Occipital lobe (tissue), 2 donors: ENCODE data around the gene COG1. TPM values are rescaled to one million over a fixed set of nuclear protein-coding genes. Genes with fewer than 3 reads are reported as not detected.
"Not testable (repeated sequence)": the region's sequence is repeated elsewhere in the genome, so short reads cannot be mapped to it uniquely, and the experiment has no call there.

Experiments
- DNase-seq: peaks from one replicate; lab custom pipeline; 2025; lab: John Stamatoyannopoulos, UW
- total RNA-seq: library from RNA; depleted of rRNA; stranded (reverse); fragments of >200 nt; gene quantifications from one replicate; pipeline ENCODE4 v1.2.3, GENCODE V29; 2014

COG1 gene
- total RNA-seq: 19.3 TPM

GRCh38 chr17:73192894-73193701 is at the start of gene COG1:
COG1 (plus strand) TSS chr17:73193055; CDS start chr17:73193070, 15 bp downstream.
- peak; percentile 70 for DNase-seq

GRCh38 chr17:73144209-73144608 is 48.6 kb upstream of the COG1 start:
- not testable (repeated sequence) for DNase-seq

- DNase-seq: no peak
These were observed 47.2 kb upstream of the COG1 start for GRCh38 chr17:73145641-73146040.

GRCh38 chr17:73147791-73148190 is 45.1 kb upstream of the COG1 start:
- DNase-seq: not testable (repeated sequence)

- DNase-seq: no peak
These were observed 44.1 kb upstream of the COG1 start for GRCh38 chr17:73148540-73149334.

GRCh38 chr17:73150622-73151300 is 42.1 kb upstream of the COG1 start:
- DNase-seq: not testable (repeated sequence)

- DNase-seq: no peak
These were observed 40.8 kb upstream of the COG1 start for GRCh38 chr17:73151916-73152632.

- no peak for DNase-seq
These were observed 37.3 kb upstream of the COG1 start for GRCh38 chr17:73155410-73156165.

GRCh38 chr17:73156166-73156840 is 36.6 kb upstream of the COG1 start:
- DNase-seq: peak; percentile 49

GRCh38 chr17:73156887-73157520 is 35.9 kb upstream of the COG1 start:
- DNase-seq: no peak

- no peak for DNase-seq
These were observed 35.3 kb upstream of the COG1 start for GRCh38 chr17:73157521-73157890.

GRCh38 chr17:73158133-73158532 is 34.7 kb upstream of the COG1 start:
- DNase-seq: no peak

- DNase-seq: no peak
These were observed 31.8 kb upstream of the COG1 start for GRCh38 chr17:73160980-73161630.

GRCh38 chr17:73163043-73163442 is 29.8 kb upstream of the COG1 start:
- DNase-seq: no peak

GRCh38 chr17:73165616-73166404 is 27.0 kb upstream of the COG1 start:
- no peak for DNase-seq

- no peak for DNase-seq
These were observed 25.9 kb upstream of the COG1 start for GRCh38 chr17:73166731-73167581.

GRCh38 chr17:73168667-73169066 is 24.2 kb upstream of the COG1 start:
- no peak for DNase-seq
